ENCODE data around the gene MBTPS2.
"Not testable (repeated sequence)": the region's sequence is repeated elsewhere in the genome, so short reads cannot be mapped to it uniquely, and the experiment has no call there.

Gene MBTPS2

DNA sequence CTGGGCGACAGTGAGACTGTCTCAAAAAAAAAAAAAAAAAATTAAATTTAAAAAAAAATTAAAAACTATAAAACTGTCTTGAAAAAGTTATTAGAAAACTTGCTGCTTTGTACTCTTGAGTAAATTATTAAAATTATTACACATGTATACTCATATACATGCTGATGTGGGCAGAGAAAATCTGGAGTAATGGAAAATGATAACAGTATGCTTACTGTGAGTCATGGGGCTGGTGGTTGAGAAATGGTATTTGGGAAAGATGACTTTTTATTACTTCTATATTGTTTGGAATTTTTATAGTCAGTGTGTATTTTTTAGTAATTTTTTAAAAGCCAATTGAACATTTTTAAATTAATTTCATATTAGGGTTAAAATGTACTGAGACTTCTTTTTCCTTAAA, 23.8 kb downstream of the MBTPS2 start:
- no peak for DNase-seq

DNA sequence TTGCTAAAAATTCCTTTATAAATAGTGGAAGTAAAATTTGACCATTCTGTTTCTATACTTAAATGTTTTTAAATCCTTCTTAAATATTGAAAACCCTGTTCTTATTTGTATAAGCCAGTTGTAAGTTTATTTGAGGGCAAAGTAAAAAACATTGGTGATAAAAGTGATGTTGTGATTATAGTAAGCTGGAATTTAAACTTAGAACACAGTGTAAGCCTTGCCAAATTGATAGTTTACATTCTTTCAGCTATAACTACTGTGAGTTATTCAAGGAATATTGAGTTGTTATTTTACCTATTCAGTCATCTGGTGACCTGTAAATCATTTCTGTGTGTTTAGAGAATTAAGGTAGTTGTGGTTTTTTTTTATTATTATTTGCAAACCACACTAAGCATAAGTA, 26.0 kb downstream of the MBTPS2 start:
- no peak for DNase-seq

- no peak for DNase-seq
These were observed 31.1 kb downstream of the MBTPS2 start for GRCh38 chrX:21870494-21870893.

- no peak for DNase-seq
These were observed 33.8 kb downstream of the MBTPS2 start for GRCh38 chrX:21873063-21873775.

GRCh38 chrX:21874182-21874581, 34.8 kb downstream of the MBTPS2 start:
- not testable (repeated sequence) for DNase-seq

GRCh38 chrX:21875013-21875412, 35.6 kb downstream of the MBTPS2 start:
- DNase-seq: no peak

DNA sequence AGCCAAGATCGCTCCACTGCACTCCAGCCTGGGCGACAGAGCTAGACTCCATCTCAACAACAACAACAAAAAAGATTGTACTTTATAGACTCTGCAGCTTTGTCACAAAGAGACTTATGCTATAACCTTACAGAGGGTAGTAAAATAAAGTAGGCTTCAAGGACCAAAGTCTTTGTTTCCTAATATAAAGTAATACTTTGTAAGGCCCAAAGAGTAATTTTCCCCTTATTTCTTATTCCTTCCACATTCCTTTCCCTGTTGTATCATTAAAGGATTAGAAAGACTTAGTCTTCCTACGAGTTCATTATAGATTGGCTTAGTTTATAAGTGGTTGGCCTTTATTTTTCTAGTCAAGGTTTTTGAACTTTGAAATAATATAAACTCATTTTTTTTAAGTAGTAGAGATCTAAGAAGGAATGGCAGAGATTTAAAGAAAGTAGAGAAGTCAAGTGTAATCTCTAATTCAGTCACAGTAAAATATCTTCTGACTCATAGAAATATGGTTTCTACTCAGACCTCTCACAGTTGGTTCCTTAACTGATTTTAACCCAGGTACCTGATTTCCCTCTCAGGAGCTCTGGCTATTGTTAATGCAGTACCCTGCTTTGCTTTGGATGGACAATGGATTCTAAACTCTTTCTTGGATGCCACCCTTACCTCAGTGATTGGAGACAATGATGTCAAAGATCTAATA, 42.6 kb downstream of the MBTPS2 start:
- DNase-seq: no peak

- no peak for DNase-seq
These were observed 43.8 kb downstream of the MBTPS2 start for GRCh38 chrX:21883258-21883657.

GRCh38 chrX:21885568-21885967, 46.2 kb downstream of the MBTPS2 start:
- DNase-seq: no peak

- no peak for DNase-seq
These were observed 65.9 kb downstream of the MBTPS2 start for GRCh38 chrX:21905313-21905712.

DNA sequence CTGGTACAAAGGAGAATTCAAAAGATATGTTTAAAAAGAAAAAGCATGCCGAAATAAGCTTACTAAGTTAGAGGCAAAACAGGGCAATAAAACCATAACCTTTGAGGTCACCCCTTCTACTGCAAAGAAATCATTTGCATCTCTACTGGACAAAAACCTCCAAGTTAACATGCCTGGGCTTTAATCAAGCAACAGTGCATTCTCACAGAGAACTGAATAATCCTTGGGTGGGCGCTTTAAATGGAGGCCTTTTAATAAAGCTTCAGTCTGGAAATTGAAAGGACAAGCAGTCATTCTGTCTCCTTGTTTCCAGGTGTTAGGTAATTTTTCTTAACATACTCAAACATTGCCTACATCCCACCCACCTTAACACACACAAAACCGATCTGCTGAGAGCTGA, 66.5 kb downstream of the MBTPS2 start:
- no peak for DNase-seq

GRCh38 chrX:21907260-21907659, 67.8 kb downstream of the MBTPS2 start:
- DNase-seq: no peak

DNA sequence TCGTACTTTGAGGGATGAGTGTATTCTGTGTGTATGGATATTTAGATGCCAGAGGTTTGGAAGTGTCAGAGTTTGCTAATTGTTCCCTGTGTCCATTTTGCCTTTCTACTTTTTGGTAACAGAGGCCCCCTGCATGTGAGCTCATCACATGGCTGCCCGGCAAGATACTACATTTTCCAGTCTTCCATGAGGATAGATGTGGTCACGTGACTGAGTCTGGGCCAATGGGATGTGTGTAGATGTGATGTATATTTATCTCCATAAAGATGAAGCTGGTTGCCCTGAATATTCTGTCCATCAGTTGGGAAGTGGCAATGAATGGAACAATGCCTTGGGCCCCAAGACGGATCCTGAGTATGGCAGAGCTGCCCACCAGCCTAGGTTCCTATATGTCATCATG, 72.1 kb downstream of the MBTPS2 start:
- DNase-seq: no peak

GRCh38 chrX:21912220-21912619, 72.8 kb downstream of the MBTPS2 start:
- DNase-seq: no peak

GRCh38 chrX:21912989-21913388, 73.6 kb downstream of the MBTPS2 start:
- DNase-seq: no peak

GRCh38 chrX:21926116-21926515, 86.7 kb downstream of the MBTPS2 start:
- DNase-seq: no peak

GRCh38 chrX:21926527-21927278, 87.3 kb downstream of the MBTPS2 start:
- DNase-seq: no peak

- no peak for DNase-seq
These were observed 89.8 kb downstream of the MBTPS2 start for GRCh38 chrX:21929209-21929608.

DNA sequence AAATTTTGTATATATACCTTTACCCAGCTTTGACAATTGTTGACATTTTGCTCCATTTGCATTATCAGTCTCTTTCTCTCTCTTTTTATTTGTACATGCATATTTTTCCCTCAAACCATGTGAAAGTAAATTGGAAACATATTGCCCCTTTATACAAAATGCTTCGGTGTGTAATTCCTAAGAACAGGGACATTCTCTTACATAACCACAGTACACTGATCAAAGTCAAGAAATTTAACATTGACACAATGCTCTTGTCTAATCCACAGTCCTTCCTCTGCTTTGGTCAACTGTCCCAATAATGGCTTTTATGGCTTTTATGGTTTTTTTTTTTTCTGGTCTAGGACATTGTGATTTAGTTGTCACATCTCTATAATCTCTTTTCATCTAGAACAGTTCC, 91.6 kb downstream of the MBTPS2 start:
- DNase-seq: no peak

- no peak for DNase-seq
These were observed 93.0 kb downstream of the MBTPS2 start for GRCh38 chrX:21932292-21933002.

DNA sequence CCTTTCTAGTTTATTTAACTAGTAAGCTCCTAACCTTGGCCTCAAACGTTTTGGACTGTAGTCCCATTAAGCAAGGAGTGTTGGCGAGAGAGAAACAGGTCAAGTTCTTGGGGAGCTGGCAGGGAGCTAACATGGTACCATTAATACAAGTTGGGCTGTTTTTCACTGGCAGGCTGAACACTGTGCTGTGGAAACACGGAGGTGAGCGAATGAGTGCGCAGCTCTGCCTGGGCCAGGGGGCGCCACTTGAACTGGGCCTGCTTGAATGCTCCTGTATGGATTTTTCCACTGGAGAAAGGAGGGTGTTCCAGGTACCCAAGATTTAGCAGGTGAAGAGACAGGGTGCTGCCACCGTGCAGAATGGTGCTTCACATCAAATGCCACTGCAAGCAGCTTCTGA, 93.7 kb downstream of the MBTPS2 start:
- no peak for DNase-seq

GRCh38 chrX:21934414-21934813, 95.0 kb downstream of the MBTPS2 start:
- DNase-seq: no peak
